GM21381 (cell line): Measurements from ENCODE around the gene ECEL1.
"Not testable (repeated sequence)": the region's sequence is repeated elsewhere in the genome, so short reads cannot be mapped to it uniquely, and the experiment has no call there.

Source experiments
- ATAC-seq: cut with Tn5 transposase; IDR thresholded peaks from one replicate; pipeline ENCODE4 v1.9.1; 2021; ENCODE audit warnings: mild to moderate bottlenecking, moderate library complexity; ENCODE audit not compliant: unreplicated experiment

Gene ECEL1

GRCh38 chr2:232443669-232444408 is 43.8 kb downstream of the ECEL1 start:
- ATAC-seq, result not testable (repeated sequence)

GRCh38 chr2:232443047-232443446 is 44.6 kb downstream of the ECEL1 start:
- ATAC-seq, result not testable (repeated sequence)

- not testable (repeated sequence) for ATAC-seq
Observed at GRCh38 chr2:232442431-232442830, 45.2 kb downstream of the ECEL1 start.

DNA sequence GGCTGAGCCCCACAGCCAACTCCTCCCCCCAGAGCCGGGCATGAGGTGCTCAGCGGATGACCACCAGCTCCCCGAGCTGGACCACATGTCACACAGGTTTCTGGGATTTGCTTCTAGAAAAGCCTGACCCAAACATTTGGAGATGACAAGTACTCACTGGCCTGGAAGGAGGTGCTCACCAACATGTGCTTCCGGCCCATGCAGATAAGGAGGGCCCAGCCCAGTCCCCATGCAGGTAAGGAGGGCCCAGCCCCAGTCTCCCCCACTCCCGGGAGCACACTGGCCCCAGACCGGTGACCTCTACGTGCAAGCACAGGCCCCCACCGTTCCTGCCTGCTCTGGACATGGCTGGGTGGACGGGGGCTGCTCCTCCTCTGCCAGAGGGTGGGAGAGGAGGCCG is 45.7 kb downstream of the ECEL1 start:
- not testable (repeated sequence) for ATAC-seq

DNA sequence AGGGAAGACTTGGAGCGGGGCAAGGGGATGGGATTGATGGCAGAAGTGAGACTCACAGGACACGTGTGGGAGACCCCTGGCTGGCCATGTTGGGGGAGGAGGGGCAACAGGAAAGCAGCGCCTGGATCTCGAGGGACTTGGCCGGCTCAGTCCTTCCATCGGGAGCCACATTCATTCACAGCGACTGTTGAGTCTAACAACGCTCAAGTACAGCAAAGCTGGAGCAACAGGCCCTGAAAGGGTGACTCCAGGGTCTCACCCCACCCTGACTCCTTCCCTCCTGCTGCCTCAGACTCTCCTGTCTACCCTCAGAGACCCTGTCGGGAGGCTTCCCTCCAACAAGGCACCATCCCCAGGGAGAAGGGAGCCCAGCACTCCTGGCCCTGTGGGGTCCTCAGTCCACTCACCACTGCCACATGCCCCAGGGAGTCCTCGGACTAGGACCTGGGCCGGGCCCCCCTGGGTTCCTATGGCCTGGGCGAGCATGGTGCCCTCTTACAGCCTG is 46.4 kb downstream of the ECEL1 start:
- ATAC-seq, result no peak

DNA sequence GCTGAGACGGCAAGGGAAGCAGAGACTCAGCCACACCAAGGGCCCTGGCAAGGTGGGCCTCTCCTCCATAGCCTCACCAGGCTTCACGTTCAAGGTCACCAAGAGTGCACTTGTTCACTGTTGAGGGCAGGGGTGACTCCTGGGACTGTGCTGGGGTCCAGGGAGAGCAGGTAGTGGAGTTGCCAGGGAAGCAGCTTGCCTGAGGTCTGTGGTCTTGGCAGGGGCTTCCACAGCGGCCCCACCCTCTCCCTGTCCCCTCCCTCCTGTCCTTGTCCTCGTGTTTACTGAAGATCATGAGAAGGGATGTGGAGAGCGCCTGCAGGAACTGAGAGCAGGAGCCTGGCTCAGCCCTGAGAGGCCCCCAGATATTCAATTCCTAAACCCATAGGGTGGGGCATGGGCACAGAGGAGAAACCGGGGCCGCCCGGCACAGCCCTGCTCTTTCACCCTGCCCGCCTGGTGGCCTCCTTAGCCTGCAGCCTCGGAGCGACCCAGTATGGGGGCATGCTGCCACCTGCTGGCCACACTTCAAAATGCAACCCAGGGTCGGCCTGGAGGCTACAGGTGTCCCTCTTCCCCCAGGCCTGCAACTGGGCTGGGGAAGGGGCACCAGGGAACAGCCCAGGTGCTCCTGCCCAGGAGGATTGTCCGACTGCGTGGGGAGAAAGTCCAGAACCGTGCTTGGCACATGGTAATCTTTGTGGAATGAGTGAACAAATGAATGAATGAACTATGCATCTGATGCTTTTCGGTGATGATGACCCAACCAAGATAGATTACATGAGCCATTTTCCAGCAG is 47.2 kb downstream of the ECEL1 start:
- peak; percentile 68 for ATAC-seq

DNA sequence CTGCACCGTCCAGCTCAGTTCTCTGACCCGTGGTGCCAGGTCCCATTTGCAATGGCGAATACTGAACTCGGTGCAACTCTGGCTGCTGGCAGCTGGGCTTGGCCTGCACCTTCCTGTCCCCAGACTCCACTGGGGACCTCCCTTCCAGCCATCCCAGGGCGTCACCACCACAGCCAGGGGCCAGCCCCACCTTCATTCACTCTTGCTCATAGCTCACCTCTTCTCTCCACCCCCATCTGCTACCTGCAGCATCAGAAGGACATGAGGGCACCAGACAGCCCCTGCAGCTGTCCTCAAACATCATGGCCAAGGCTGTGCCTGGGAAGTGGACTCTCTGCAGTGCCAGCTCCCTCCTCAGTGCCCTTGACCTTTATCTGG is 47.9 kb downstream of the ECEL1 start:
- no peak for ATAC-seq

DNA sequence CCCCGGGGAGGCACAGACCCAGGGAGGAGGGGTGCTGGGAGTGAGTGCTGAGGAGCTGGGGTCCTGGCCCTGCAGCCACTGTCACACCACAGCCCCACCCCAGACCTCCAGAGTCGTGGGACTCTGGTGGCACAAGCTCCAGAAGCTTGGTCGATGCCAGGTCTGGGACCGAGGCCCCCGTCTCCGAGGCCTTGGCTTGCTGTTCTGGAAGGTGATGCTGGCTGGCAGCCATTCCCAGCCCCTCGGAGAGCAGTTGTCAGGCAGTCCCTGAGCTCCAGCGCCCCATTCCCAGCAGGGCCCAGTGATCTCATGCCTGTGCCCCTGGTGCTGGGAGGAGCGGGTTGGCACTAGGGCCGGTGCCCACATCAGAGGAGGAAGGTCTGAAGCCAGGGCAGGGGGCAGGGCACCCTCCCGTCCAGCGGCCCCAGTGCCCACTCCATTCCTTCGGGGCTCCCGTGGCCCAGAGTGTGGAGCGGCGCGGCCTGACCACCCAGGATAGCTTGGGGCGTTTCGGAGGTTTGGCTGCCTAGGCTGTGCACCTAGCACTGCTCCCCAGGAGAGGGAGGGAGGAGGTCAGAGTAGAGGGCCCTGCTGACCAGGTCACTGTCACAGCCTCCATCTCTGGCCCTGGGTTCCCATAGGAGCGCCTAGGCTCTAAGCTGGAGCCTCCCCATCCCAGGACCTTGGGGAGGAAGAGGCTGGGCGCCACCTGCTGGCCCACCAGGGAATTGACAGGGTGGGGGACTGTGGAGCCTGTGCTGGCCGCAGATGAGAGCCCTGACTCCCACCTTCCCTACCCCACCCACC is 48.5 kb downstream of the ECEL1 start:
- ATAC-seq, result no peak

- ATAC-seq, result no peak
Observed at GRCh38 chr2:232438091-232438490, 49.5 kb downstream of the ECEL1 start.

DNA sequence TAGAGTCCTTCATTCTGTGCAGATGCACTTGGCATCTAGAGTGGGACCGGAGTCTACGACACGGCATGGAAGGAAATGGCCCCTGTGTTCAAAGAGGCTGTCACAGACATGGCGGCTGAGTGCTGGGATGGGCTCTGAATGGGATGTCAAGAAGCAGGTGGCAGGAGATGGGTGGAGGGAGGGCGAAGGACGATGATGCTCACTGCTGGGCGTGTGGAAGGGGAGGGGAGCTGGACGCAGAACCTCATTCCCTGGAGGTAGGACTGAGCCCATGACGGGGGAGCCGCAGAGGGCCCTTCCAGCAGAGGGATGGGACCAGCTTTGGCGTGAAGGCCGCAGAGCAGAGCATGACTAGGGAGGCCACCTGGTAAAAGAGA is 50.5 kb downstream of the ECEL1 start:
- no peak for ATAC-seq

- ATAC-seq, result no peak
Observed at GRCh38 chr2:232436381-232437194, 51.0 kb downstream of the ECEL1 start.

DNA sequence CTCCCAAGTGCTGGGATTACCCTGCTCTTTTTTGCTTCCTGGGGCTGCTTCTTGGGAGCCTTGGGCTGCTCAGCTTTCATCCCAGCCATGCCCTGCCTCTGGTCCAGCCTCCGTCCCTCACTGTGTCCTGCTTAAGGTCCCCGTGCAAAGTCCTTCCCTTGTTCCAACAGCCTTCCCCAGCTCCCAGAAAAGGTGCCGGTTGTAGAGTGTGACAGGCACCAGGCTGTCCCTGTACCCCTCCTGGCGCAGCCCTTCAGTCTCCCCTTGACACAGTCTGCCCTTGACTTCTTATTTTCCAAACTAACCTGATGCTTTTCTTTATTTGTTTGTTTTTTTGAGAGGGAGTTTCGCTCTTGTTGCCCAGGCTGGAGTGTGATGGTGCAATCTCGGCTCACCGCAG is 51.8 kb downstream of the ECEL1 start:
- no peak for ATAC-seq

GRCh38 chr2:232435375-232435648 is 52.3 kb downstream of the ECEL1 start:
- ATAC-seq, result no peak

- no peak for ATAC-seq
Observed at GRCh38 chr2:232434563-232435374, 52.9 kb downstream of the ECEL1 start.

GRCh38 chr2:232434091-232434490 is 53.5 kb downstream of the ECEL1 start:
- ATAC-seq, result no peak

GRCh38 chr2:232433622-232434021 is 54.0 kb downstream of the ECEL1 start:
- ATAC-seq, result not testable (repeated sequence)

- ATAC-seq, result no peak
Observed at GRCh38 chr2:232432598-232433184, 54.9 kb downstream of the ECEL1 start.

DNA sequence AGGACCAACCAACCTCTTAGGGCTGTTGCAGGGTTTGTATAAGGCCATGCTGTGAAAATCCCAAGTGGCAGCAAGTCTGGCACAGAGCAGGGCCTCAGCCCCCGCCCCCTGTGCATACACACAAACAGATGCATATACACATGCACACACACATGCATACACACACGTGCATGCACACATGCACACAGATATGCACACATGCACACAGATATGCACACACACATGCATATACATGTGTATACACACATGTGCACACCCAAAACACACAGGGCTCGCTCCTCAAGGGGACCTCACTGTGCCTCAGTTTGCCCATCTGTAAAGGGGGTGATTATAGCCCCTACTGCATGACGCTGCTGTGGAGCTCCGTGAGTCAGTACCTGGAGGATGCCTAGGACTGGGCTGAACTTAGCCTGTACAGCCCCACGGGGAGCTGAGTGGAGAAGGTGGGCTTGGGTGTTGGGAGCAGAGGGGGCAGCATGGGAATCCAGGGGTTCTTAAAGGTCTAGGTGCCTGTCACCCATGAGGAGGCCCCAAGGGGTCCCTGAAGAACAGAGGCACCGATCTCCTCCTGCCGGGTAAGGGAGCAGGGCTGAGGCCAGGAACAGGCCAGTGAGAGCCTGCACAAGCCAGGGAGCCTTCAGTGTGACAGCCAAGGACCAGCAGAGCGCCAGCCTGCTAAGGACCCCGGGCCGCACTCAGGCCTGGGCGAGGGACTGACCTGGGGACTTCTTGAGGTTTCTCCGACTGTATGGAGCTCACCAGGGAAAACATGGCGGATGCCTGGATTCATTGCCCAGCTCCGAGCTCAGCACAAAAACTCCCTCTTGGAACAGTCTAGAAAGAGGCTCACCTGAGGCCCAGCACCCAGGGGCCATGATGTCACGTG is 55.7 kb downstream of the ECEL1 start:
- ATAC-seq, result no peak
